Left lung (tissue), 10 donors: Measurements from ENCODE around the gene KRTAP10-12. TPM values are rescaled to one million over a fixed set of nuclear protein-coding genes. Genes with fewer than 3 reads are reported as not detected.

Source experiments
- ATAC-seq: fragments of 200-7000 bp; cut with Tn5 transposase; one replicate; pipeline ENCODE4 v1.9.1; 2020; ENCODE audit warnings: moderate library complexity
- DNase-seq, 4 donors: peaks; one replicate each; pipeline ENCODE4 v3.0.0-alpha.2; 2013 to 2020
- H3K27ac ChIP-seq, 2 donors: fragments of 200-600 bp; sonication (generic) in 1 of 2; one replicate each; pipeline versions ENCODE4 v1.5.0 to v1.8.0; 2020 to 2021
- H3K27me3 ChIP-seq, 2 donors: fragments of 200-600 bp; sonication (generic) in 1 of 2; one replicate each; pipeline versions ENCODE4 v1.5.0 to v1.8.0; 2020 to 2021
- H3K36me3 ChIP-seq, 2 donors: fragments of 200-600 bp; sonication (generic) in 1 of 2; one replicate each; pipeline versions ENCODE4 v1.5.0 to v1.8.0; 2020 to 2021
- H3K4me1 ChIP-seq, 2 donors: fragments of 200-600 bp; one replicate each; pipeline ENCODE4 v1.8.0; 2021
- H3K4me3 ChIP-seq, 2 donors: fragments of 200-600 bp; sonication (generic) in 1 of 2; one replicate each; pipeline versions ENCODE4 v1.5.0 to v1.8.0; 2020 to 2021; ENCODE audit warnings: mild to moderate bottlenecking in 1 of 2
- H3K9me3 ChIP-seq, 2 donors: fragments of 200-600 bp; sonication (generic) in 1 of 2; one replicate each; pipeline versions ENCODE4 v1.5.0 to v1.8.0; 2020 to 2021
- intact Hi-C, 2 donors: fragments of 100-400 bp; cut with DNase I; formaldehyde crosslinking; loops; one replicate each; pipeline versions ENCODE4 v1.11.2 to v1.14.2; 2022
- polyA plus RNA-seq, 6 donors: library from polyadenylated mRNA; unstranded; fragments of 120-200 nt; gene quantifications; one replicate each; pipeline ENCODE4 v1.2.1, GENCODE V29; 2013; ENCODE audit not compliant: insufficient read length in 6 of 6
- total RNA-seq, 2 donors: library from RNA; stranded (reverse); fragmentation: NEBNext Ultra II Directional; extraction: Animal tissue kit (Norgen Biotek cat#: 25700); gene quantifications; one replicate each; pipeline ENCODE4 v1.2.1, GENCODE V29; 2021
- TF ChIP-seq, protein P1 (sequence below), 2 donors: fragments of 200-600 bp; sonication (generic) in 1 of 2; IDR thresholded peaks; one replicate each; pipeline versions ENCODE4 v1.5.0 to v1.8.0; 2021; ENCODE audit warnings: antibody characterized with exemption in 2 of 2
- donor health status: DM: no; HTN: yes; CAD: no.
- donor health status: DM: no; HTN: no; CAD: no.

KRTAP10-12 gene
- total and polyA plus RNA-seq, 8 donors = not detected

DNA sequence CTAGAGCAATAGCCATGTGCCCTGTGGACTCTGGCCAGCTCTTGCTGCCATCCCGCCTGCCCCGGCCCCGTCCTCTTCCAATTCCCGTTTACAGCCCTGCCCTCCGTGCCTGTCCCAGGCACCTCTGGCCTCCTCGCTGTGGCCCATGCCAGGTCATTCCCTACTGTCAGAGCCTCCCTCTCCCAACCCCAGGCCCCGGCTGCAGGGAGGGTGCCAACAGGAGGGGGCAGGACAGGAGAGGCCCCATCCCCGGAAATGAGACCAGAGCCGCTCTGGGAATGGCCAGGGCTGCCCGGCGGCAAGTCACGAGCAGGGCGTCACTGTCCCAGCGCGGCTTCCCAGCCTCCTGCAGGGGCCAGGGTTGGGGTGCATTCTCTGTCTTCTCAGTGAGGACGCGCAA is 37.9 kb downstream of the KRTAP10-12 start:
- intact Hi-C loops = no loop called here
- TF ChIP-seq, protein P1, sequence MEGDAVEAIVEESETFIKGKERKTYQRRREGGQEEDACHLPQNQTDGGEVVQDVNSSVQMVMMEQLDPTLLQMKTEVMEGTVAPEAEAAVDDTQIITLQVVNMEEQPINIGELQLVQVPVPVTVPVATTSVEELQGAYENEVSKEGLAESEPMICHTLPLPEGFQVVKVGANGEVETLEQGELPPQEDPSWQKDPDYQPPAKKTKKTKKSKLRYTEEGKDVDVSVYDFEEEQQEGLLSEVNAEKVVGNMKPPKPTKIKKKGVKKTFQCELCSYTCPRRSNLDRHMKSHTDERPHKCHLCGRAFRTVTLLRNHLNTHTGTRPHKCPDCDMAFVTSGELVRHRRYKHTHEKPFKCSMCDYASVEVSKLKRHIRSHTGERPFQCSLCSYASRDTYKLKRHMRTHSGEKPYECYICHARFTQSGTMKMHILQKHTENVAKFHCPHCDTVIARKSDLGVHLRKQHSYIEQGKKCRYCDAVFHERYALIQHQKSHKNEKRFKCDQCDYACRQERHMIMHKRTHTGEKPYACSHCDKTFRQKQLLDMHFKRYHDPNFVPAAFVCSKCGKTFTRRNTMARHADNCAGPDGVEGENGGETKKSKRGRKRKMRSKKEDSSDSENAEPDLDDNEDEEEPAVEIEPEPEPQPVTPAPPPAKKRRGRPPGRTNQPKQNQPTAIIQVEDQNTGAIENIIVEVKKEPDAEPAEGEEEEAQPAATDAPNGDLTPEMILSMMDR (IDR thresholded peaks at IDR 0.05) = no peak
- Histone ChIP-seq H3K27me3 (no peaks in the 10 kb centered on the region), H3K36me3 (no peaks in the 10 kb centered on the region), H3K9me3 (peaks cover 0 to 42% of the 10 kb centered on the region in 2 donors), H3K4me1 (no peaks in the 10 kb centered on the region), H3K27ac (no peak overlapping the region), H3K4me3 (no peak overlapping the region)
- no peak for ATAC-seq
- no peak for DNase-seq

DNA sequence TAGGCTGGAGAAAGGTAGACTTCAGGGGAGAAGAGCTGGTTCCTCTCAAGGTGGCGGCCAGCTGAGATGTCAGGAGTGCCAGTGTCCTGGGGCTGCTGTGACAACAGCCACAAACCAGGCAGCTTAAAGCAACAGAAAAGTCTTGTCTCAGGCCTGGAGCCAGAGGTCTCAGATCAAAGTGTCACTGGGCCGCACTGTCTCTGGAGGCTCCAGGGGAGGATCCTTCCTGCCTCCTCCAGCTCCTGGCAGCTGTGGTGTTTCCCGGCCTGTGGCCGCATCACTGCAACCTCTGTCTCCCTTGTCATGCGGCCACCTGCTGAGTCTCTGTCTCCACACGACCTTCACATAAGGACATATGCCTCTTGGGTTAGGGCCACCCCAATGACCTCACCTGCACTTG is 38.8 kb downstream of the KRTAP10-12 start:
- DNase-seq (no peak), ATAC-seq (no peak)
- Histone ChIP-seq H3K4me1 (no peaks in the 10 kb centered on the region), H3K27me3 (no peaks in the 10 kb centered on the region), H3K9me3 (peaks cover 0 to 47% of the 10 kb centered on the region in 2 donors), H3K36me3 (no peaks in the 10 kb centered on the region), H3K4me3 (no peak overlapping the region), H3K27ac (no peak overlapping the region)
- TF ChIP-seq, protein P1 (IDR thresholded peaks at IDR 0.05) = no peak
- intact Hi-C loops = no loop called here

DNA sequence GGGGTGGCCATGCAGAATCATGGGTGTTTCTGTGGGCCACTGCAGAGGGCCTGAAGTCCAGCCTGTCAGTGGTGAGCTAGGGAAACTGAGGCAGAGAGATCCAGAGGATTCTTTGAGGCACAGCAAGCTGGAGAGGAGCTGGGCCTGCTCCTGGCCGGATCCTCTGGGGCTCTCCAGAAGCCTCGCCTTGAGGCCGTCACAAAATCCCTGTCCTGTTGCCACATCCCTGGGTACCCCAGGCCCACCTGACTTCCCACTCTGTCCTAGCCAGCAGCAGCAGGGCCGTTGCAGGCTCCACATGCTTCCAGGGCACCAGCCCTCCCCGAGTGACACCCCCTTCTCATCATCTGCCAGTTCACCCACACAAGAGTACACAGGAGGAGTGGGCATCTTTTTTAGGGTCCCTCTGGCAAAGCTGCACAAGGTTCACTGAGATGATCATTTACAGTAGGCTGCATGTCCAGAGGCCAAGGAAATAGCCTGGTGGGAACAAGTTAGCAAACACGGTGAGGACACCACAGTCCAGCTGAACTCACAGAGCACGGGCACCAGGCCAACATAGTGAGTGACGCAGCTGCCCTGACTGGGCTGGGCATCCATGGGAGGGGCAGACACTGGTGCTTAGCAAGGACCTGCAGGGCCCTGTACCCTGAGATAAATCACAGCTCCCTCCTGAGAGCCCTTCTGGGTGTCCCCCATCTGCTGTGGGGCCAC is 39.5 kb downstream of the KRTAP10-12 start:
- no peaks in the 10 kb centered on the region for H3K4me1 ChIP-seq
- no peaks in the 10 kb centered on the region for H3K27me3 ChIP-seq
- H3K9me3 ChIP-seq = peaks cover 0 to 47% of the 10 kb centered on the region in 2 donors
- TF ChIP-seq, protein P1 (IDR thresholded peaks at IDR 0.05) = no peak
- DNase-seq (no peak), ATAC-seq (peak; percentile 77)
- H3K4me3 ChIP-seq = no peak overlapping the region
- H3K27ac ChIP-seq = no peak overlapping the region
- H3K36me3 ChIP-seq = no peaks in the 10 kb centered on the region
- intact Hi-C loops = no loop called here

DNA sequence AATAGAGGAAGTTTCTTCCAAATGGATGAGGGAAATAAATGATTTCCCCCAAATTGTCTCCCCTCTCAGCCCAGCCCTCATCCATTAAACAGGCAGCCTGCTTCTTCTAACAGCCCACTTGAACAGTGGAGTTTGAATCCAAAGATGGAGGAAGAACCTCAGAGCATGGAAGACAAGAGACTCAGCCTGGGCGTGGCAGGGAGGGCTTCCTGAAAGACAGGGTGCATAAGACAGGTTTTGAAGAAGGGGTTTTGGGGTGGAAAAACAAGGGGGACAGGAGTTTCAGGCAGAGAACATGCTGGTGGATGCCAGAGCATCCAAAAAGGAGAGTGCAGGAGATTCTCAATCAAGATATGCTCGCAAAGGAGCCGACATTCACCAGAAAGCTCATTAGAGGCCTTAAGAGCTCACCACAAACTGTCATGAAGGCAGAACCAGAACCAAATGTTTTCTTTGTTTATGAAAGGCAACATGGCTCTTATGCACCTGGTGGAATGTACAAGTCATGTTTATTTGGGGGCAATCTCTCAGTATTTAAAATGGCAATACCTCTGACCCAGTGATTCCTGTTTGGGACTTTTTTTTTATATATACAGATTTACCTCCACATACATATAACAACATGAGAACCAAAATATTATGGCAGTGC is 40.9 kb downstream of the KRTAP10-12 start:
- Histone ChIP-seq H3K9me3 (peaks cover 0 to 47% of the 10 kb centered on the region in 2 donors), H3K4me1 (no peaks in the 10 kb centered on the region), H3K27me3 (no peaks in the 10 kb centered on the region), H3K36me3 (no peaks in the 10 kb centered on the region), H3K27ac (no peak overlapping the region), H3K4me3 (no peak overlapping the region)
- intact Hi-C loops = no loop called here
- no peak for DNase-seq
- ATAC-seq = no peak
- TF ChIP-seq, protein P1 (IDR thresholded peaks at IDR 0.05) = no peak

DNA sequence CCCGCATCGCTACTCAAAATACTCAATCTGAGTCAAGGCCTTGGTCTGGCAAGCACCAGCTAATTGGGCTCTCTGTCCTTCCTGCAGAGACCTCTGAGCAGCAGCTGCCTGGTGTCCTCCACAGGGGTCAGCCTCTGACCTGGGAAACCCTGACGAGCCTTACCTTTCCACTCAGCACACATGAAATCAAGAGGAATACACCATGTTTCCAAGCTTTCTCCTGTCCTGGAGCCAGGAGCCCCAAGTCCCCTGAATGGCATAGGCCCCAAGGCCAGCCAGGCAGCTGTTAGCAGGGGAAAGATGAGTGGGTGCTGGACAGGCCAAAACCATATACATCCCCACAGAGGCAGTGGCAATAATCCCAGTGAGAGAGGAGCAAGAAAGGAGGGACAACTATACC is 41.6 kb downstream of the KRTAP10-12 start:
- Histone ChIP-seq H3K9me3 (peaks cover 0 to 47% of the 10 kb centered on the region in 2 donors), H3K4me1 (no peaks in the 10 kb centered on the region), H3K36me3 (no peaks in the 10 kb centered on the region), H3K27ac (no peak overlapping the region), H3K4me3 (no peak overlapping the region), H3K27me3 (no peaks in the 10 kb centered on the region)
- TF ChIP-seq, protein P1 (IDR thresholded peaks at IDR 0.05) = no peak
- ATAC-seq (no peak), DNase-seq (no peak)
- intact Hi-C loops = no loop called here
